ENCODE measurements around the gene FADS6.
"Not testable (repeated sequence)": the region's sequence is repeated elsewhere in the genome, so short reads cannot be mapped to it uniquely, and the experiment has no call there.

Gene FADS6

DNA sequence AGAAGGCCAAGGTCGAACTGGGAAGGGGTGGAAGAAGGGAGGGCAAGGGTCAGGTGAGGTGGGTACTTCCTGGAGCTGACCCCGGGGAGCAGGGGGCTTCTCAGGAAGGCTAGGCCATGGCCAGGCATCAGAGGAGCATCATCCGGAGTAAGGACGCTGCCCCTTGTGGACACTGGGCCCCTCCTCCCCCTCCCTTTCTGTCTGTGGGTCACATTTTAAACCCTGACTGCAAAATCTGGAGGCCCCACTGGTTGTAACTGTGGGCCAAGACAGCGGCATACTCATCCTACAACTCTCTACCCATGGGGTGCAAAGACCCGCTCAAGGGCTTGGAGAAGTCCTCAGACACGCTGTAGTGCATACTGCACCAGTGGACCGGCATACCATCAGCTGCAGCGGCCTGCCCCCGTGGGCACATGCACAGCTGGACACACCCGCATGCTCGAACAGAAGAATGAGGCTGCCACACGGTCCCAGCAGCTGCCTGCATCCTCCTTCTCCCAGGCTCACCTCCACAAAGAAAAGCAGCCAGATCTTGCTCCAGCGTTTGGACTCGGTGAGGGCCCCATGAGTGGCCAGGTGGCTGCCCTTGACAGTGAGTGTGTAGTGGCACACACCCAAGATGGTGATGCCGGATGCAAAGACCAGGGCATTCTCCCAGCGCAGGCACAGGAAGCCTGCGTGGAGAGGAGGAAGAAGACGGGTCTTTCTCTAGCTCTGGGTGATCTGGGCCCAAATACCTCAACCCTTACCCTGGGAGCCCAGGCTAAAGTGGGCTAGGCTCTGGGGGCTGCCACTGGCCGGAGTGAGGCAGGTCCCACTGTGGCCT is 1.2 kb downstream of the FADS6 start:
- no peak for DNase-seq (ENCODE audit: low spot score)

DNA sequence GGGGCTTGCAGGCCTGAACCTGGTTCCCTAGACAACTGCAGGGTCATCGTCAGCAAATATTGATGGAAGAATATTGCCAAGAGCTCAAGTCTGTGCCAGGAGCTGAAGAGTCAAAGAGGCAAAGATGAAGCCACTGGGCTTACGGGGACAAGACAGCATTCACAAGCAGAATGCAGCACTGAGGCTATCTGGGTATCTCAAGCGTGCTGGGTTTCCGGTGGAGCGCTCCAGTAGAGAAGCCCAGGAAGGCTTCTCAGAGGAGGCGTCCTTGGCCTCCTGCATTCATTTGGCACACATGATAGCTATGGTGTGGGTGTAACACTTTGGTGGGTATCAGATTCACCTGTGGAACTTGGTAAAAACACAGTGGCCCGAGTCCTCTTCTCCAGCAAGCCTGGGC is 2.9 kb downstream of the FADS6 start:
- no peak for DNase-seq (ENCODE audit: low spot score)

DNA sequence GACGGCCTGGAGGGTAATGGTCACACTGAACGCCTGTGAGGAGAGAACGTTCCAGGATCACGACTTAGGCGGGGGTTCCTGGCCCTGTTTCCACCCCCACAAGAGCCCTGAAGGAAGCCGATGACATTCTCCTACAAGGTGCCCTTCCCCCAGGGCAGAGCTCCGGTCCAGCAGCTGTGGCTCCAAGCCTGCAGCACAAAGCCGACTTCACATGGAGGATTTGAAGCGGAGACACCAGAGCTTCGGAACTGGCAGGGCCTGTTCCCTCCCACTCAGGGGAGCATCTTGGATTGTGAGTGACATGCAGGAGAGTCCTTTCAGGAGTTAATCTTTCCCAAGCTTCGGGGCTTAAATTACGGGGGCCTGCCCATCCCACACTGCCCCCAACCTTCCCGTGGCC is 5.0 kb downstream of the FADS6 start:
- no peak for DNase-seq (ENCODE audit: low spot score)

DNA sequence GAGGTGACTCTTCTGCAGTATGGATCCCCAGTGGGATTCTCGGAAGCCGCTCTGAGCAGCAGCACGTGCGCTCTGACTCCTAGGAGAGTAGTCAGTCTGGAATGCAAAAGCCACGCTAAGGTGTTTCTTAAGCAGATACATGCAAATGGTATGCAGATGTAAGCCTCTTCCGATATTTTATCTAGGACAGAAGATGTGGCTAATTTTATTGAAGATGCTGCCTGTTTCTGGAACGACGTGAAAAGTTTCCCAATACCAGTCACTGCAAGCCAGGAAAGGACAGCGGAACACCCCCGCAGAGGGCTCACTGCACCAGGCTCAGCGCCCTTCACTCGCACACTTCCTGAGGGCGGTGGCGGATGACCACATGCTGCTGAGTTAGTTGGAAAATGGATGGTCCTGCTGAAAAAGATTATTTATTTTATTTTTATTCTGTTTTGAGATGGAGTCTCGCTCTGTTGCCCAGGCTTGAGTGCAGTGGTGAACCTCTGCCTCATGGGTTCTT is 10.1 kb downstream of the FADS6 start:
- no peak for DNase-seq (ENCODE audit: low spot score)

DNA sequence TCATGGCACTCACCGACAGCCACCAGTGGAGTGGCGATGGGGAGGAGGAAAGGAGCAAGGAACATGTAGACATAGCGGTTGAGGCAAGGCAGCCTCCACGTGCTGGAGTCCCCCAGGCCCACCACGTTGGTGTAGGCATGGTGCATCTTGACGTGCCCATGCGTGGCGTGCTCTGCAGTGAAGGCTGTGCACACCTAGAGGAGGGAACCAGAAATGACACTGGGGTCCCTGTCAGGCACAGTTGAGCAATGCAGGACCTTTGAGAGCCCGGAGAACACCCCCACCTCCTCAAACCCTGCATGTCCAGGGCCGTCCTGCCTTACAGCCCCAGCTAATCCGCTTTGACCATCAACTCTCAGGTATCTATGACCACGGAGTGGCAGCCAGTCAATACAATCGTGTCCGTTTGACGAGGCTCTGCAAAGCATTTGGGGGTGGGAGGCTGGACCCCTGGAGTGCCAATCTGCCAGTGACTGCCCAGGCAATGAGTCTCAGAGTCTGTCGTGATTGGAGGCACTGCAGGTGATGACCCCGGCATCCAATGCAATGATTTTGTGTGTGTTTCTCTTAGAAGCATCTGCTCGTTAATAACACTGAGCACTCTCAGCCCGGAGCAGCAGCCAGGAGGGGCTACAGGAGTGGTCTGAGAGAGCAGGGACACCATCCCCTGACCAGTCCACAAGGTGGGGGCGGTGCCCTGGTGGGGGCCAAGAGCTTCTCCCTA is 10.8 kb downstream of the FADS6 start:
- DNase-seq (ENCODE audit: low spot score), result no peak

DNA sequence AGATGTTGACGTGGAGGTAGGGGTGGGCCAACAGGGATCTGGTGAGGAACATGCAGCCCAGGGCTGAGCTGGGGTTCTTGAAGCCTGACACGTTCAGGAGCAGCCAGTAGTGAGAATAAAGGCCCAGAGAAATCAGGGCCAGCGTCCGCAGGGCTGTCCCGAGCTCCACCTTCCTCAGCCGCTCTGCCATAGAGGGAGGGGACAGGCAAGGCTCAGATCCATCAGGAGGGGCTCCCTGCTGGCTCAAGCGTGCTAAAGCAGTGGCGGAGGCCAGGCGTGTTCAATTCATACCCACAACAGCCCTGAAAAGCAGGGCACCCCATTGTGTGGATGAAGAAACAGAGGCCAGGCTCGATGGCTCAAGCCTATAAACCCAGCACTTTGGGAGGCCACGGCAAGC is 12.4 kb downstream of the FADS6 start:
- DNase-seq (ENCODE audit: low spot score), result no peak

DNA sequence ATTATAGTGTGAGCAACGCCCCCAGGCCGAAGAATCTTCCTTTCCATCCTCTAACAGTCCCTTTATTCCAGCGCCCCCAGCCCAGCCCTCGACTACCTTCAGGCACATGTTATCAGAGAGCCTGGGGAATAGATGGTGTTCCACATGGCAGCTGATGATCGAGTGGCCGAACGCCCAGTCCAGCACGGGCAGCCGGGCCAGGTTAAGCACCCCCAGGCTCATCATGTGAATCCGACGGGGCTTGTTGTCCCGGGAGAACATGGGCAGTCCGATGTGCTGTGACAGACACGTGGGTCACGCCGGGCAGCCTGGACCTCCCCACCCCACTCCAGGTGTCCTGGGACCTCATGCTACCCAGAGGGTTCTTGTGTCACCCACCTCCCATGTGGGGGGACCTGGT is 14.1 kb downstream of the FADS6 start:
- DNase-seq (ENCODE audit: low spot score), result no peak

DNA sequence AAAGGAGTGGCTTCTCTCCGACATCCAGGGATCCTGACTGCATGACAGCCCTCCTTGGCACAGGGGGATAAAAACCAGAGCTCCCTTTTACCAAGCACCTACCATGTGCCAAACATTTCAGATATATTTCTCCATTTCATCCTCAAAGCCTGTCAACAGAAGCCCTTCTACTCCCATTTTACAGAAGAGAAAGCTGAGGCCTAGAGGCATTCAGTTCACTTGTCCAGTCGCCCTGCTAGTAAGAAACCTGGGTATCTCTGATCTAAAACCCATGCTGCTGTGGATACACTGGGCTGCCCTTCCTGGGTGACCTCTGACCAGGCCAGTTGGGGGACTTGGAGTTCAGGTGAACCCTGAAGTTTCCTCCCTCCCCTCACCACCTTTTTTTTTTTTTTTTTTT is 14.8 kb downstream of the FADS6 start:
- DNase-seq (ENCODE audit: low spot score), result no peak

DNA sequence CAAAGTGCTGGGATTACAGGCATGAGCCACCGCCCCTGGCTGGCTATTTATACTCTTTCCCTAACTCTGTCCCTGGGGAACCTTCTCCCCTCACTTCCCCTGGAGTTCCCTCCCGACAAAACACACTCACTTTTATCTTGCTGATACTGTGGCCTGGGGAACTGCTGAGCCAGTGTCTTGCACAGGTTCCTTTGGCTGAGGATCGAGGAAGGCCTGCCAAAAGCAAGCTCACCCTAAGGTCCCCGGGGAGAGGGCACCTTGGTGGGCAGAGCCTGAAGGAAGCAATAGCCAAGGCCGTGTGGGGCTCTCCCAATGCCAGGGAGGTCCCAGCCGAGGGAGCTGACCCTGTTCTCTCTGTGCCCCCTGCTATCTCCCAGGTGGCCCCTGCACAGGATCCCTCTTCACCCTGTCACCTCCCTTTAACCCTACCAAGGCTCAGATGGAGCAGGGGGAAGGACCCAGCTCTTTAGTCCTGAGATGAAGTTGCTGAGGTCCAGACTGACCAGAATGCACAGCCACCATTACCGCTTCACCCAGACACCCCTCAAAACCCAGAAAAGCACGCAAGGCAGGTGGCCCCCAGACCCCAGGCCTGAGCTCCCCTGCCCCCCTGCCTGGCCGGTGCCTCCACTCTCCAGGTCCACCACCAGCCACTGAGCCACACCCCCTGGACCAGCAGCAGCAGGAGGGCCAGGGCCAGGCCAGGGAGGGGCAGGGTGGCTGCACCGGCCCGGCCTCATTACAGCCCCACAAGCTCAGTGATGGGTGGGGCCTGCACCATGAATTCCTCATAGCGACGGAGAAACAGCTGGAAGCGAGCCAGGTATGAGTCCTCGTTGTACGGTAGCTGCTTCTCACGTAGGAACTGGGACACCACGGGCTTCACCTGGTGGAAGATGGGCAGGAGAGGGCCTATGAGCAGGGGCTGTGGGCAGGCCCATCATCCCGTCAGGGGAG is 15.6 kb downstream of the FADS6 start:
- no peak for DNase-seq (ENCODE audit: low spot score)

DNA sequence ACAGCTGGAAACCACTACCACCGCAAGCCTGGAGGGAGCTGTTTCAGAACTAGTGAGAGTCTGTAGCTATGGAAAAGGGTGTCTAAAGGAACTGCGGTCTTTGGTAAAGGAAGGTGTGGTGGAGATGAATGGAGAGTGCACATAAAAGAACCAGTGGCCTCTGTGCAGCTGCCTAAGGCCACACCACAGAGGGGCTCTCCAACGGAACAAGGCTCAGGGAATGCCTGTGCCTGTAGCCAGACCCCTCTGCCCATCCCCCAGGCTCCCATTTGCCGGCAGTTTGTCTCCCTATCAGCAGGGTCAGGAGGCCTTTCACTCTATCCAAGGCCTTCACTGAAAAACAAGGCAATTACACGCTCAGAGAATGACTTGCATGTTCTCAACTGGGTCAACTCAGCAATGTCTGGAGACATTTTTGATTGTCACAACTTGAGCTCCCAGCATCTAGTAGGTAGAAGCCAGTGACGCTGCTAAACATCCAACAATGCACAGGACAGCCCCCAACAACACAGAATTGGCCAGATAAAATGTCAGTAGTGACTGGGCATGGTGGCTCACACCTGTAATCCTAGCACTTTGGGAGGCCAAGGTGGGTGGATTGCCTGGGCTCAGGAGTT is 17.3 kb downstream of the FADS6 start:
- no peak for DNase-seq (ENCODE audit: low spot score)

DNA sequence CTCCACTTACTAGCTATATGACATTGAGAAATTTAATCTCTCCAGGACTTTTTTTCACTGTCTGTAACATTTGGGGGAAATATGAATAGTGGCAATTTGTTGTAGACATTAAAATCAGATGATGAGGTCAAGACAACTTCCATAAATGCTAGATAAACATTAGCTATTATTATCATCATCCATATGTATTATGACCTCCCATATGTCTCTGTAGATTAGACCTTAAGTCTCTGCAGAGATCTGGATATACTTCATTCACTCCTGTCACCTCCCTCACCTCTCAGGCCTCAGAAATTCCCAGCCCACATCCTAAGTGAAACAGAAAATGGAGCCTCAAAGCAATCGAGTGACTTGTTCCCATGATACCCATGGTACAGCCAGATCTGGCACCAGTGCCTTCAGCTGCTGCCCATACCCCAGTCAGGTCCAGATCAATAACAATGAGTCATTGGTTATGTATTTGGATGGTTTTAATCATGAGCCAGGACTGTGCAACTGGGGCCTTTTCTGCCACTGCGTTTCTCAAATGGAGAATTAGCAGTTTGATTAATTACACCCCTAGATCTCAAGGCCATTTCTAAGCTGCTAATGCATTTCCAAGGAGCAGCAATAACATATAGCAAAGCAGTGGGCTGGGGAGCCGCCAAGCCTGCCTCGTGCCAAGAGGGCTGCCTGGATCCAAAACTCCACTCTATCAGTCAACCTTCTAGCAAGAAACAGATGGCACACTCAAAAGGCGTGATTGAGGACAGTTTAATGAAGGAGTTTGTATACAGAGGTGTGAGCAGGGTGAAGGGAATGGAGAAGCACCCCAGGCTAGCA is 18.1 kb downstream of the FADS6 start:
- DNase-seq (ENCODE audit: low spot score), result no peak

DNA sequence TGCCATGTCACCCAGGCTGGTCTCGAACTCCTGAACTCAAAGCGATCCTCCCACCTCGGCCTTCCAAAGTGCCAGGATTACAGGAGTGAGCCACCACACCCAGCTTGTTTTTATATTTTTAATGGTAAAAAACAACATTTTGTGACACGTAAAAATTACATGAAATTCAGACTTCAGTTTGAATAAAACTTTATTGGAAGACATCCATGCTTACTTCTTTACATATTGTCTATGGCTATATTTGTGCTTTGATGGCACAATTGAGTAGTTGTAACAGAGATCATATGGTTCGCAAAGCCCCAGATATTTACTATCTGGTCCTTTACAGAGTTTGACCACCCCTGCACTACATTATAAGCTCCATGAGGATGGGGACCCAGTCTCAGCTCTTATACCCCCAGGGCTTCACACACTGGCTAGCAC is 18.8 kb downstream of the FADS6 start:
- DNase-seq (ENCODE audit: low spot score), result no peak

DNA sequence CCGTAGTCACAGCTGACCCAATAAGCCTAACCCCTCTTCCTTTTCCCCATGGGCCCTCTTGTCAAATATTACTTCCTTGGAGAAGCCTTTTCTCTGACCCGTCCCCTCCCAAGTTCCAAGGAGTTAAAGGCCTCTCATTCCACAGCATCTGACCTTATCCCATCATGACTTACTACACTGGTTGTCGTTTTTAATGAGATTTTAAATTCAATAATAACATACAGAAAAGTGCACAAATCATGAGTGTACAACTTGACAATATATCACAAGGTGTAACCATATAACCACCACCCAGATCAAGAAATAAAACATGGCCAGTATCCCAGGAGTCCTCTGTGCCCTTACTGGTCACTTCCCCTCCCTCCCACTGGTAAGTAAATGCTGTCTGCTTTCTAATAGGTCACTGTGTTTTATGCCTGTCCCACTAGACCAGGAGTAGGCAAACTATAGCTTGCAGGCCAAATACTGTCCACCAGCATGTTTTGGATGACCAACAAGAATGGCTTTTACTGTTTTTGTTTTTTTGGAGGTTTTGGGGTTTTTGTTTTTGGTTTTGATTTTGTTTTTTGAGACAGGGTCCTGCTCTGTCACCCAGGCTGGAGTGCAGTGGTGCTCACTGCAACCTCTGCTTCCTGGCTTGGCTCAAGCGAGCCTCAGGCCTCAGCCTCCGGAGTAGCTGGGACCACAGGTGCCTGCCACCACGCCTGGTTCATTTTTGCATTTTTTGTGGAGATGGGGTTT is 19.4 kb downstream of the FADS6 start:
- DNase-seq (ENCODE audit: low spot score), result no peak

DNA sequence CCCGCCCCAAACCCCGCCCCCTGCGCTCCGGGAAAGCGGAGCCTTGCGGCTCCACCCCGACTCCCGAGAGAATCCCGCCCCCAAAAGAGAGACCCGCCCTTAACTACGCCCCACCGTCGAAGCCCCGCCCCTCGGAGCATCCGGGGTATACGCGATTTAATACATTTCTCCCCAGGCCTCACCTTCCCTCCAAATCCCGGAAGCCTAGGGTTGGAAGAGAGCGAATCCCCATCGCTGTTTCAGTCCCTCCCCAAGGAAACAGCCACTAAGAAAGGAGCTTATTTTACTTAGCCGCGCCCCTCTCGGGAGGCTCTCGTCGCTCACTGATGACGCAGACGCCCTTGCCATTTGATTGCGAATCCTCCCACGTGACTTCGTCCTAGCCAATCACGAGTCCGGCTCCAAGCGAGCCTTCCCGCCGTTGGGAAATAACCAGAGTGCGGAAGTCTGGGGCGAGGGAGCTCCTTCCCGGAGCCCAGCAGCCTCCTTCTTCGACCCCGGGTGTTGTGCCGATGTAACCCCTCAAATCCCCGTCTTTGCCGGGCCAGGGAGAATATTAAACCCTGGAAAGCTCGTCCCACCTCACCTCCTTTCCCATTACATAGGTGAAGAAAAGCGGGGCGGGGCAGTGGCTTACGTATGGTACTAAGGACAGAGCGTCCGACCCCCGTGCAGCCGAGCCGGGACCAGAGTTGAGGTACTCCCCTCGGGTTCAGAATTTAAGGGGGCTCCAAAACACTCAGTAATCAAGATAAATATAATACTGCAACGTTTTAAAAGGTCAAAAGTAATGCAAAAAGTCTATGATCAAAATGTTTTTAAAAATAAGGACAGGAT is 20.2 kb downstream of the FADS6 start:
- DNase-seq (ENCODE audit: low spot score), result peak; percentile 99

DNA sequence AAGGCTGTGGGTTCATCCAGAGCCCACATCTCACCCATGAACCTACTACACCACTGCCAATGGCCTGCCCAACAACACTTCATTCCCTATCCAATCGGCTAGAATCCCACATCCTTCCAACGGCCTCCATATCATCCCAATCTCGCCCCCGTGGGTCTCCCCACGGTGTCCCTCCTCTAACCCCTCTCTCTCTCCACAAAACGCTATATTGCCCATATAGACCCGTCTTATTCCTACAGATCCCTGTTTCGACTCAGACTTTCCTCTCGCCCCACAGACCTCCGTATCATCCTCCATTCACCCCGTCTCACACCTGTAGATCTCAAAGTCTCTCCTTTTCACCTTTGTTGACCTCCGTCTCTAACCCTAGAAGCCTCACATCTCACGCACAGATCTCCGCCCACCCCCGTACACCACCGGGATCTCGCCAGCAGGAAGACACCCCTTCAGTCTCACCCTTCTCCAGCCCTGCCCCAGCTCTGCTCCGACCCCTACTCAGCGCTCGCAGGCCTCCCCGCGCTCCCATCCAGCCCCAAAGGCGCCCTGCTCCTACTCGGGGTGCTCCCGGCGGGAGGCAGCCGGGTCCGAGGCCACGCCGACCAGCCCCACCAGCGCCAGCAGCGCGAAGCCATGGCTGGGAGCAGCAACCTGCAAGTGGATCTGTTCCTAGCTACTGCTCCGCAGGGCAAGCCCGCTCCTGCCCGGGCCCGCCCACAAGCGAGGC is 21.0 kb downstream of the FADS6 start, which contains the start of gene FDXR:
FDXR (minus strand) TSS at position 682 of the 724 bp plus-strand sequence; CDS start at position 632, 50 bp downstream.
- DNase-seq (ENCODE audit: low spot score), result no peak

DNA sequence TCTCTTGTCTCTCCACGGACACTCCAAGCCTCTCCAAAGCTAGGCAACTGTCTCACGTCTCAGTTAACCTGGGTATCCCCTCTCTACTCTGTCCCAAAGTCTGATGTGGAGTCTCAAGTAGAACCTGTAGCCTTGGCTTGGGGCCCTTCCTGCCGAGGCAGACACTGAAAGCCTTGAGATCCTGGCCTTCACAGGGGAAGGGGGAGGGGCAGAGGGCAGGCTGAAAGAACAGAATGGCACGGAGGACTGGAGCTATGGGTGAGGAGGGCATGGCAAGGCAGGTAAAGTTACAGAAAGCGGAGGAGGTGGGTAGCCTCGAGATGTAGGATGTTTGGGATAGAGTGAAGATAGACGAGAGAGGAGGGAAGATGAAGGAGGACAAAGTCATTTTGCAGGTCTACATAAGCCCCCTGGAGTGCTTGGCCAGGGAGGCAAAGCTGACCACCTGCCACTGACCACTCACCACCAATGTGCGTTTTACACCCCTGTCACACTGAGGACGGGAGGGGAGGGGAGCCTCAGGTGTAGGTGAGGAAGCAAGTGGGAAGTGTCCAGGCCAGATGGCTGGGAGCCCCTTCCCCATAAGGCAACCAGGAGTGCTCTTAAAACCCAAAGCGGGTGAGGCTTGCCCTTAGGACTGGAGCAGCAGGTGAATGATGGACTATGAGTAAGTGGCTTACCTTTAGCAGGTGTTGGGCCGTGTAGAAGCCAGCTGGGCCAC is 21.9 kb downstream of the FADS6 start:
- no peak for DNase-seq (ENCODE audit: low spot score)

DNA sequence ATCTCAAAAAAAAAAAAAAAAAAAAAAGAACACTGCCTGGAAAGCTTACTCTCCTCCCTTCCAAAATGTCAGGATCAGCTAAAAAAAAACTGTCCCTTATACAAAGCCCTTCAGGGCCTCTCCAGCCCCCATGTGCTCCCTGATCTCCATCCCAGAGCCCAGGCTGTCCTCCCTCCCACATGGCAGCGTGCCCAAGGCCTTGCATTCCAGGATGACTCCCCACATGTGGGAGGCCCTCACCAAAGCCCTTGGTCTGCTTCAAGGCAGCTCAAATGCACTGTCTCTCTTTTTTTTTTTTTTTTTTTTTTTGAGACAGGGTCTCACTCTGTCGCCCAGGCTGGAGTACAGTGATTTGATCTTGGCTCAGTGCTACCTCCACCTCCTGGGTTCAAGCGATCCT is 22.9 kb downstream of the FADS6 start:
- no peak for DNase-seq (ENCODE audit: low spot score)

DNA sequence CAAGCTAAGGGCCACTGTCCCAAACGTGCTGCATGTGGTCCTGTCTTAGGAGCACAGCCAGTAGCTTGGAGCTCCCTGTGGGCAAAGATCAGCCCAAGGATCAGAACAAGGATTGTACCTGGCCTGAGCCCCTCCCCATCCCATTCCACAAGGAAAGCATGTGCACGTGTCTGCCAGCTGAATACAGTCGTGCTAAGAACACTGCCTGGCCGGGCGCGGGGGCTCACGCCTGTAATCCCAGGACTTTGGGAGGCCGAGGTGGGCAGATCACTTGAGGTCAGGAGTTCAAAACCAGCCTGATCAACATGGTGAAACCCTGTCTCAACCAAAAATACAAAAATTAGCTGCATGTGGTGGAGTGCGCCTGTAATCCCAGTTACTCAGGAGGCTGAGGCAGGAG is 23.4 kb downstream of the FADS6 start:
- DNase-seq (ENCODE audit: low spot score), result not testable (repeated sequence)

Data from iPS-NIHi11 (cell line).